Thyroid gland (tissue), 4 donors: ENCODE measurements around the gene CGAS. TPM values are rescaled to one million over a fixed set of nuclear protein-coding genes. Genes with fewer than 3 reads are reported as not detected.
"Not testable (repeated sequence)": the region's sequence is repeated elsewhere in the genome, so short reads cannot be mapped to it uniquely, and the experiment has no call there.

Experiments
- DNase-seq, 2 donors: peaks; one replicate each; pipeline ENCODE4 v3.0.0-alpha.2; 2019
- H3K27ac ChIP-seq, 3 donors: fragments of 200-600 bp; sonication (generic); 1 replicate in 2 of 3; 2 replicates in 1 of 3; pipeline ENCODE4 v1.5.1; 2016 to 2019; ENCODE audit warnings: mild to moderate bottlenecking in 1 of 3, moderate library complexity in 1 of 3
- H3K27me3 ChIP-seq: fragments of 200-600 bp; sonication (generic); one replicate; pipeline ENCODE4 v1.5.1; 2019
- H3K36me3 ChIP-seq, 2 donors: fragments of 200-600 bp; sonication (generic); one replicate each; pipeline ENCODE4 v1.5.1; 2016 to 2019
- H3K4me1 ChIP-seq, 2 donors: fragments of 200-600 bp; sonication (generic); one replicate each; pipeline ENCODE4 v1.5.1; 2017 to 2019
- H3K4me3 ChIP-seq, 3 donors: fragments of 200-600 bp; sonication (generic); replicated peaks in 1 of 3; 1 replicate in 2 of 3; 2 replicates in 1 of 3; pipeline ENCODE4 v1.5.1; 2016; ENCODE audit warnings: mild to moderate bottlenecking in 1 of 3
- H3K9me3 ChIP-seq: fragments of 200-600 bp; sonication (generic); one replicate; pipeline ENCODE4 v1.5.1; 2017
- POLR2A ChIP-seq, 2 donors: fragments of 450-650 bp; IDR thresholded peaks; one replicate each; pipeline ENCODE4 v1.6.1; 2017; ENCODE audit warnings: antibody characterized with exemption in 2 of 2, mild to moderate bottlenecking in 2 of 2, moderate library complexity in 1 of 2
- whole genome bisulfite sequencing, 2 donors: methylation state at CpG; one replicate each; pipeline ENCODE4 v1.1.5; 2017; 5-methylcytosine and 5-hydroxymethylcytosine counted together
- intact Hi-C: fragments of 100-400 bp; cut with DNase I; formaldehyde crosslinking; loops from one replicate; pipeline ENCODE4 v1.15.1; 2023
- total RNA-seq, 4 donors: library from RNA; depleted of rRNA; stranded (reverse); fragments of >200 nt; gene quantifications; one replicate each; pipeline ENCODE4 v1.2.3, GENCODE V29; 2016
- TF ChIP-seq, protein P1 (sequence below), 6 experiments: fragments of 200-600 bp in 3 of 6; fragments of 450-650 bp in 3 of 6; sonication (generic) in 3 of 6; IDR thresholded peaks; one replicate each; pipeline ENCODE4 v1.5.1; 2016 to 2019; ENCODE audit warnings: antibody characterized with exemption in 6 of 6, mild to moderate bottlenecking in 2 of 6, inconsistent platforms in 1 of 6, moderate library complexity in 1 of 6

The CGAS gene
- total RNA-seq, 4 donors from 2014 or later, result 2.5 to 6.2 (median 4.4) TPM

DNA sequence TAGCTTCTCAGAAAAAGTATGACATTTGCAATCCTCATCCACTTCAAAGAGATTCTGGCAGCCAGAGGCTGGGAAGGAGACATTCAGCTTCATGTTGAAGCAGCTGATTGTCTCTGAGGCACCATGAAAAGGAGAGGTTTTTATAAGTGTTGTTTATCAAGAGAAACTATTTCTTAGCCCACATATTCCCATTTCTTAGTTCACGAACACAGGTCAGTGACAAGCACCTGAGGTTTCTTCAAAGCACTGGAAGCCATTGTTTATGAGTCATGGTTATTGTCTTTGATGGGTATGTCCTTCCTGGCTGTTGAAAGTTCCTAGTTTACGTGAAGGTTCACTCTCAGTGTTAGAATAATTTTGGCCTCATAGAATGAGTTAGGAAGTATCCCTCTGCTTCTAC lies 60.4 kb downstream of the CGAS start:
- WGBS, 2 donors, result 74 to 75% methylated on average over 2 of the region's 2 CpGs

DNA sequence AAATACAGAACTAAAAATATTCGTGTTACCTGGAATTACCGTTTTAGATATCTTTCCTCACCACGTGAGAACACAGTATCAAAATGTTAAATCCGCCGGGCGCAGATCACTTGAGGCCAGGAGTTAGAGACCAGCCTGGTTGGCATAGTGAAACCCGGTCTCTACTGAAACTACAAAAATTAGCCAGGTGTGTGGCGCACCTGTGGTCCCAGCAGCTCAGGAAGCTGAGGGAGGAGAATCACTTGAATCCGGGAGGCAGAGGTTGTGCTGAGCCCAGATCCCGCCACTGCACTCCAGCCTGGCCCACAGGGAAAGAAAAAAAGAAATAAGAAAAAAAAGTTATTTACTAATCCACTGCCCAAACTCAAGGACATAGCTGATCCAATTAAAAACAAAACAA lies 62.2 kb downstream of the CGAS start:
- Histone ChIP-seq H3K27me3 (no peaks in the 10 kb centered on the region), H3K4me1 (no peaks in the 10 kb centered on the region), H3K4me3 (no peak overlapping the region), H3K9me3 (no peaks in the 10 kb centered on the region), H3K36me3 (no peaks in the 10 kb centered on the region), H3K27ac (no peak overlapping the region)
- DNase-seq, result no peak
- TF ChIP-seq, protein P1, sequence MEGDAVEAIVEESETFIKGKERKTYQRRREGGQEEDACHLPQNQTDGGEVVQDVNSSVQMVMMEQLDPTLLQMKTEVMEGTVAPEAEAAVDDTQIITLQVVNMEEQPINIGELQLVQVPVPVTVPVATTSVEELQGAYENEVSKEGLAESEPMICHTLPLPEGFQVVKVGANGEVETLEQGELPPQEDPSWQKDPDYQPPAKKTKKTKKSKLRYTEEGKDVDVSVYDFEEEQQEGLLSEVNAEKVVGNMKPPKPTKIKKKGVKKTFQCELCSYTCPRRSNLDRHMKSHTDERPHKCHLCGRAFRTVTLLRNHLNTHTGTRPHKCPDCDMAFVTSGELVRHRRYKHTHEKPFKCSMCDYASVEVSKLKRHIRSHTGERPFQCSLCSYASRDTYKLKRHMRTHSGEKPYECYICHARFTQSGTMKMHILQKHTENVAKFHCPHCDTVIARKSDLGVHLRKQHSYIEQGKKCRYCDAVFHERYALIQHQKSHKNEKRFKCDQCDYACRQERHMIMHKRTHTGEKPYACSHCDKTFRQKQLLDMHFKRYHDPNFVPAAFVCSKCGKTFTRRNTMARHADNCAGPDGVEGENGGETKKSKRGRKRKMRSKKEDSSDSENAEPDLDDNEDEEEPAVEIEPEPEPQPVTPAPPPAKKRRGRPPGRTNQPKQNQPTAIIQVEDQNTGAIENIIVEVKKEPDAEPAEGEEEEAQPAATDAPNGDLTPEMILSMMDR (IDR thresholded peaks at IDR 0.05), result no peak
- TF ChIP-seq POLR2A (IDR thresholded peaks at IDR 0.05), result no peak
- 85 to 91% methylated on average over 10 of the region's 10 CpGs for WGBS, 2 donors
- intact Hi-C loops, result no loop called here

More for the DNA sequence above, 60.4 kb downstream of the CGAS start:
- H3K27ac ChIP-seq, result no peak overlapping the region
- no peak overlapping the region for H3K4me3 ChIP-seq
- H3K9me3 ChIP-seq, result no peaks in the 10 kb centered on the region
- H3K4me1 ChIP-seq, result no peaks in the 10 kb centered on the region
- no peak for TF ChIP-seq POLR2A (IDR thresholded peaks at IDR 0.05)
- TF ChIP-seq, protein P1 (IDR thresholded peaks at IDR 0.05), result no peak
- no peaks in the 10 kb centered on the region for H3K27me3 ChIP-seq
- intact Hi-C loops, result no loop called here
- no peaks in the 10 kb centered on the region for H3K36me3 ChIP-seq
- no peak for DNase-seq

DNA sequence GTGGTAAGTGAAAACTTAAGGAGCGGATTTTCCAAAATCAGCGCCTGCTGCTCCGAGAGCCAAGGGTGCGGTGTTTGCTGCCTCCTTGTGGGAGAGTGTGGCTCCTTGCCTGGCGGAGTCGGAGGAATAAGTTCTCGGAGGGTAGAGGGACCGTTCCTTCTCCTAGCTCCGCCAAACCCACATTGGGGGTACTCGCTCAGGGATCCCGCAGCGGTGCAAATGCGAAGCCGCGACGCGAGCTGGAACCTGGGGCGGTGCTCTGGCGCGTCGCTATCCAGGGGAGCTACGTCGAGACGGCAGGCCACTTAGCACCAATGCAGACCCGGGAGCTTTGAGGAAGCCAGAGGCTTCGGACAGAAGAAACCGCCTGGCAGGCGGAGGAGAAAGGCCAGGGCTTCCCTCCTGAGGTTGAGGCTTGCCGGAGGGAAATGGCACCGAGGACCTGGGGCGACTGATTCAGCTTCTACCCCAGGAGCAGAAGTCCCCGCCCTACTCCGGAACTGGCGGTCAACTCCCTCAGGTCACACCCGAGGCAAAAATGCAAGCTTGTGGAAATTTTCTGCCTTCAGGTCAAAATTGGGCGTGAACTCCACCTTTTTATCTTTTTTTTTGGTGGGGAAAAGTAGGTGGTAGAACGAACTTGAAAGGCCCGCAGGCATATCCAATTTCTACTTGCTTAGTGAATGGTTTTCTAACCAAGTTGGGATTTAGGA lies 63.1 kb downstream of the CGAS start:
- H3K4me1 ChIP-seq, result no peaks in the 10 kb centered on the region
- no peaks in the 10 kb centered on the region for H3K36me3 ChIP-seq
- peak; percentile 41 to 62 for DNase-seq
- no peaks in the 10 kb centered on the region for H3K9me3 ChIP-seq
- WGBS, 2 donors, result 4 to 12% methylated on average over 11 to 38 of the region's 38 CpGs
- H3K27me3 ChIP-seq, result no peaks in the 10 kb centered on the region
- TF ChIP-seq, protein P1 (IDR thresholded peaks at IDR 0.05), result peak in 4 of 6 experiments; percentile 32 to 68 (median 52)
- TF ChIP-seq POLR2A (IDR thresholded peaks at IDR 0.05), result peak in 1 of 2 donors; percentile 4
- H3K27ac ChIP-seq, result no peak overlapping the region
- intact Hi-C loops, result no loop called here
- H3K4me3 ChIP-seq, result peak overlapping the region; percentile 19 to 51 (median 32)

DNA sequence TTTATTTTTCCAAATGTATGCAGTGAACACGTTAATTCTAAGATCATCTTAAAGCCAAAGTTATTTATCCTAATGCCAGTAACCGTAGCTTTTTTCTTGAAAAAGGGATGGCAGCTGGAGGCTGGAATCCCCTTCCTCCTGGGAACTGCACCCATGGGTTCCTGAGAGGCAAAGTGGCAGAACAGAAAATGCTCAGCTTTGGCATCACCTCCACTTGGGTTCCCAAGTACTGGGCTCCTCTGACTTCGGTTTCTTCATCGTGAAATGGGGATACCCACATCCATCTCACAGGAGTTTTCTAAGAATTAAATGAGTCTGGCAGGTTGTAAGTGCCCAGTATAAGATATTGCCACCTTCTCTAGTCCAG lies 63.7 kb downstream of the CGAS start:
- H3K4me1 ChIP-seq, result no peaks in the 10 kb centered on the region
- no peaks in the 10 kb centered on the region for H3K36me3 ChIP-seq
- no peaks in the 10 kb centered on the region for H3K27me3 ChIP-seq
- H3K4me3 ChIP-seq, result peak overlapping the region; percentile 19 to 51 (median 32)
- no peak for DNase-seq
- 41 to 52% methylated on average over 4 of the region's 4 CpGs for WGBS, 2 donors
- TF ChIP-seq, protein P1 (IDR thresholded peaks at IDR 0.05), result no peak
- intact Hi-C loops, result no loop called here
- H3K27ac ChIP-seq, result no peak overlapping the region
- H3K9me3 ChIP-seq, result no peaks in the 10 kb centered on the region

DNA sequence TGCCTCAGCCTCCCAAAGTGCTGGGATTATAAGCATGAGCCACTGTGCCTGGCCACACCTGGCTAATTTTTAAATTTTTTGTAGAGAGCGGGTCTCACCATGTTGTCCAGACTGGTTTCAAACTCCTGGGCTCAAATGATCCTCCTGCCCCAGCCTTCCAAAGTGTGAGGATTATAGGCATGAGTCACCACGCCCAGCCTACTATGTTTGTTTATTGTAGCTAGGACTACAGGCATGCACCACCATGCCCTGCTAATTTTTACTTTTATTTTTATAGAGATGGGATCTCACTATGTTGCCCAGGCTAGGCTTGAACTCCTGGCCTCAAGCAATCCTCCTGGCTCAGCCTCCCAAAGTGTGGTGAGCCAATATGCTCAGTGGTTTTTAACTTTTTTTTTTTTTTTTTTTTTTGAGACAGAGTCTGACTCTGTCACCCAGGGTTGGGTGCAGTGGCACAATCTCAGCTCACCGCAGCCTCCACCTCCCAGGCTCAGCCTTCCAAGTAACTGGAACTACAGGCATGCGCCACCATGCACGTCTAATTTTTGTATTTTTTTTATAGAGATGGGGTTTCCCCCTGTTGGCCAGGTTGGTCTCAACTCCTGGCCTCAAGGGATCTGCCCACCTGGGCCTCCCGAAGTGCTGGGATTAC lies 69.5 kb downstream of the CGAS start:
- H3K27me3 ChIP-seq, result no peaks in the 10 kb centered on the region
- no peak overlapping the region for H3K27ac ChIP-seq
- no peak for DNase-seq
- H3K36me3 ChIP-seq, result no peaks in the 10 kb centered on the region
- WGBS, 2 donors, result 92 to 97% methylated on average over 6 of the region's 6 CpGs
- no peak for TF ChIP-seq POLR2A (IDR thresholded peaks at IDR 0.05)
- TF ChIP-seq, protein P1 (IDR thresholded peaks at IDR 0.05), result no peak
- no peaks in the 10 kb centered on the region for H3K4me1 ChIP-seq
- intact Hi-C loops, result no loop called here
- H3K9me3 ChIP-seq, result no peaks in the 10 kb centered on the region
- H3K4me3 ChIP-seq, result no peak overlapping the region

DNA sequence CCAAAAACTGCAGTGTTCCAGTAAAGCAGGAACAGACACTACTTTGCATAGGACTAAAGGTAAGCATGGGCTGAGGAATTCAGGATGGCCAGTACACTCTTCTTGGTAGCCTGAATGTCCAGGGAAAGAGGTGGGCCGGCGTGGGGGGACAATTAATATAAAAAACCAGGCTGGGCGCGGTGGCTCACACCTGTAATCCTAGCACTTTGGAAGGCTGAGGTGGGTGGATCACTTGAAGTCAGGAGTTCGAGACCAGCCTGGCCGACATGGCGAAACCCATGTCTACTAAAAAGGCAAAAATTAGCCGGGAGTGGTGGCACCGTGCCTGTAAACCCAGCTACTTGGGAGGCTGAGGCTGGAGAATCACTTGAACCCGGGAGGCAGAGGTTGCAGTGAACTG lies 70.6 kb downstream of the CGAS start:
- H3K4me1 ChIP-seq, H3K27me3 ChIP-seq, DNase-seq, H3K4me3 ChIP-seq, intact Hi-C loops, H3K27ac ChIP-seq, H3K9me3 ChIP-seq, H3K36me3 ChIP-seq: not testable (repeated sequence)
- WGBS, 2 donors, result 91 to 96% methylated on average over 10 of the region's 10 CpGs
